CD4-positive, alpha-beta memory T cell (primary cell): Measurements from ENCODE around the gene DUOX1. TPM values are rescaled to one million over a fixed set of nuclear protein-coding genes. Genes with fewer than 3 reads are reported as not detected.
"Not testable (repeated sequence)": the region's sequence is repeated elsewhere in the genome, so short reads cannot be mapped to it uniquely, and the experiment has no call there.

Experiments
- CTCF ChIA-PET: fragments of 350-600 bp; sonication (Branson Sonifier 250); formaldehyde crosslinking; loops from one replicate; lab custom pipeline; 2021; ENCODE audit warnings: inconsistent platforms; ENCODE audit not compliant: partially characterized antibody; lab: Charles Lee
- POLR2A ChIA-PET: fragments of 350-600 bp; sonication (Branson Sonifier 250); formaldehyde crosslinking; loops from one replicate; lab custom pipeline; 2021; ENCODE audit not compliant: partially characterized antibody; lab: Charles Lee
- DNase-seq, 5 donors: peaks; one replicate each; pipeline versions ENCODE4 v3.0.0 to v3.0.0-alpha.2; 2020 to 2022; ENCODE audit warnings: mixed read lengths in 1 of 5
- H3K27ac ChIP-seq: one replicate; pipeline ENCODE4 v1.7.0; 2013; ENCODE audit warnings: low read depth, low read length
- H3K27me3 ChIP-seq: 2 replicates; pipeline ENCODE4 v1.7.0; 2013; ENCODE audit warnings: mild to moderate bottlenecking, low read length, moderate library complexity; ENCODE audit not compliant: insufficient read depth
- H3K36me3 ChIP-seq: 2 replicates; pipeline ENCODE4 v1.7.0; 2013; ENCODE audit warnings: mild to moderate bottlenecking, low read length, moderate library complexity; ENCODE audit not compliant: insufficient read depth
- H3K4me1 ChIP-seq: 2 replicates; pipeline ENCODE4 v1.7.0; 2013; ENCODE audit warnings: mild to moderate bottlenecking, low read length, moderate library complexity; ENCODE audit not compliant: insufficient read depth
- H3K4me3 ChIP-seq, 2 donors: one replicate each; pipeline ENCODE4 v1.7.0; 2013; ENCODE audit warnings: low read length in 2 of 2, mild to moderate bottlenecking in 1 of 2
- H3K9me3 ChIP-seq, 2 donors: one replicate each; pipeline ENCODE4 v1.7.0; 2013; ENCODE audit warnings: low read length in 2 of 2, control low read depth in 1 of 2; ENCODE audit not compliant: control insufficient read depth in 1 of 2
- H3K27ac Mint-ChIP-seq, 7 donors: one replicate each; pipeline ENCODE4 v1.8.0; 2020 to 2021; ENCODE audit warnings: mixed read lengths in 7 of 7, mild to moderate bottlenecking in 6 of 7, inconsistent platforms in 3 of 7, moderate library complexity in 3 of 7
- H3K27me3 Mint-ChIP-seq, 2 donors: one replicate each; pipeline ENCODE4 v1.8.0; 2020 to 2021; ENCODE audit warnings: mixed read lengths in 2 of 2
- H3K36me3 Mint-ChIP-seq, 2 donors: one replicate each; pipeline ENCODE4 v1.8.0; 2020 to 2021; ENCODE audit warnings: mixed read lengths in 2 of 2, inconsistent platforms in 1 of 2, mild to moderate bottlenecking in 1 of 2
- H3K4me1 Mint-ChIP-seq, 4 donors: one replicate each; pipeline ENCODE4 v1.8.0; 2020 to 2021; ENCODE audit warnings: mixed read lengths in 4 of 4, mild to moderate bottlenecking in 1 of 4
- H3K4me3 Mint-ChIP-seq, 8 donors: one replicate each; pipeline ENCODE4 v1.8.0; 2020 to 2021; ENCODE audit warnings: mixed read lengths in 8 of 8, mild to moderate bottlenecking in 7 of 8, moderate library complexity in 6 of 8, inconsistent platforms in 3 of 8
- H3K9me3 Mint-ChIP-seq, 8 donors: one replicate each; pipeline ENCODE4 v1.8.0; 2020 to 2021; ENCODE audit warnings: mixed read lengths in 8 of 8, mild to moderate bottlenecking in 5 of 8, inconsistent platforms in 3 of 8, moderate library complexity in 1 of 8
- intact Hi-C: fragments of 100-400 bp; cut with micrococcal nuclease; formaldehyde crosslinking; loops from one replicate; pipeline ENCODE4 v1.15.1; 2023
- polyA plus RNA-seq, 2 donors: library from polyadenylated mRNA; unstranded; fragments of 300-500 nt; fragmentation: Illumina TruSeq; gene quantifications; one replicate each; pipeline ENCODE4 v1.2.3, GENCODE V29; 2021
- total RNA-seq, 2 experiments: library from RNA; stranded (reverse); gene quantifications; one replicate each; pipeline ENCODE4 v1.2.3, GENCODE V29; 2021

The DUOX1 gene
- total and polyA plus RNA-seq, 4 experiments from 2014 or later: 0.06 to 2.9 (median 0.19) TPM

- Mint-ChIP-seq H3K4me1 (no peaks in the 10 kb centered on the region), H3K9me3 (no peaks in the 10 kb centered on the region), H3K27me3 (peaks cover 0 to 5% of the 10 kb centered on the region in 2 donors), H3K27ac (no peak overlapping the region), H3K4me3 (no peak overlapping the region), H3K36me3 (no peaks in the 10 kb centered on the region)
- Histone ChIP-seq H3K9me3 (no peaks in the 10 kb centered on the region), H3K4me1 (no peaks in the 10 kb centered on the region), H3K36me3 (no peaks in the 10 kb centered on the region), H3K27ac (no peak overlapping the region), H3K27me3 (no peaks in the 10 kb centered on the region), H3K4me3 (no peak overlapping the region)
- intact Hi-C loops: no loop called here
- ChIA-PET POLR2A (no interaction called here), CTCF (no interaction called here)
- DNase-seq: no peak
Observed at GRCh38 chr15:45097466-45097865, 32.3 kb upstream of the DUOX1 start.

- intact Hi-C loops: no loop called here
- Histone ChIP-seq H3K4me3 (no peak overlapping the region), H3K9me3 (no peaks in the 10 kb centered on the region), H3K4me1 (no peaks in the 10 kb centered on the region), H3K36me3 (no peaks in the 10 kb centered on the region), H3K27me3 (no peaks in the 10 kb centered on the region), H3K27ac (no peak overlapping the region)
- Mint-ChIP-seq H3K4me3 (no peak overlapping the region), H3K27ac (no peak overlapping the region), H3K9me3 (no peaks in the 10 kb centered on the region), H3K4me1 (no peaks in the 10 kb centered on the region), H3K36me3 (no peaks in the 10 kb centered on the region), H3K27me3 (peaks cover 5 to 10% of the 10 kb centered on the region in 2 donors)
- ChIA-PET POLR2A (interaction anchor here (0.7 kb wide), 1 partner anchor 192 kb away, joined by 3 read pairs; no protein-coding TSS in a partner anchor), CTCF (interaction anchor here (1.7 kb wide), 1 partner anchor 18 kb away, joined by 4 read pairs; no protein-coding TSS in a partner anchor)
- no peak for DNase-seq
Observed at GRCh38 chr15:45099549-45100165, 30.1 kb upstream of the DUOX1 start.

- no peaks in the 10 kb centered on the region for H3K9me3 Mint-ChIP-seq
- Histone ChIP-seq H3K4me3 (no peak overlapping the region), H3K9me3 (no peaks in the 10 kb centered on the region), H3K36me3 (no peaks in the 10 kb centered on the region), H3K27ac (no peak overlapping the region), H3K27me3 (no peaks in the 10 kb centered on the region), H3K4me1 (no peaks in the 10 kb centered on the region)
- CTCF ChIA-PET: interaction anchor here (1.7 kb wide), 1 partner anchor 17 kb away, joined by 4 read pairs; no protein-coding TSS in a partner anchor
- H3K4me3 Mint-ChIP-seq: no peak overlapping the region
- intact Hi-C loops: no loop called here
- no peak overlapping the region for H3K27ac Mint-ChIP-seq
- no peaks in the 10 kb centered on the region for H3K4me1 Mint-ChIP-seq
- H3K36me3 Mint-ChIP-seq: no peaks in the 10 kb centered on the region
- no peak for DNase-seq
- POLR2A ChIA-PET: no interaction called here
- peaks cover 5 to 12% of the 10 kb centered on the region in 2 donors for H3K27me3 Mint-ChIP-seq
Observed at GRCh38 chr15:45100884-45101625, 28.7 kb upstream of the DUOX1 start.

GRCh38 chr15:45101749-45102148 is 28.0 kb upstream of the DUOX1 start:
- Mint-ChIP-seq H3K36me3 (no peaks in the 10 kb centered on the region), H3K27ac (no peak overlapping the region), H3K4me3 (no peak overlapping the region), H3K9me3 (no peaks in the 10 kb centered on the region), H3K4me1 (no peaks in the 10 kb centered on the region), H3K27me3 (peaks cover 5 to 17% of the 10 kb centered on the region in 2 donors)
- POLR2A ChIA-PET: no interaction called here
- Histone ChIP-seq H3K4me1 (no peaks in the 10 kb centered on the region), H3K27ac (no peak overlapping the region), H3K27me3 (no peaks in the 10 kb centered on the region), H3K9me3 (no peaks in the 10 kb centered on the region), H3K36me3 (no peaks in the 10 kb centered on the region), H3K4me3 (no peak overlapping the region)
- CTCF ChIA-PET: interaction anchor here (2.2 kb wide), 1 partner anchor 16 kb away, joined by 6 read pairs; no protein-coding TSS in a partner anchor
- intact Hi-C loops: no loop called here
- no peak for DNase-seq

- Histone ChIP-seq H3K36me3 (no peaks in the 10 kb centered on the region), H3K4me1 (no peaks in the 10 kb centered on the region), H3K27ac (no peak overlapping the region), H3K9me3 (no peaks in the 10 kb centered on the region), H3K4me3 (no peak overlapping the region), H3K27me3 (no peaks in the 10 kb centered on the region)
- Mint-ChIP-seq H3K27ac (no peak overlapping the region), H3K36me3 (no peaks in the 10 kb centered on the region), H3K9me3 (no peaks in the 10 kb centered on the region), H3K4me1 (no peaks in the 10 kb centered on the region), H3K4me3 (no peak overlapping the region), H3K27me3 (peaks cover 5 to 17% of the 10 kb centered on the region in 2 donors)
- DNase-seq: no peak
- CTCF ChIA-PET: interaction anchor here (2.2 kb wide), 1 partner anchor 16 kb away, joined by 6 read pairs; no protein-coding TSS in a partner anchor
- intact Hi-C loops: no loop called here
- POLR2A ChIA-PET: no interaction called here
Observed at GRCh38 chr15:45102226-45102625, 27.6 kb upstream of the DUOX1 start.

- H3K27me3 Mint-ChIP-seq: peaks cover 10 to 23% of the 10 kb centered on the region in 2 donors
Observed at GRCh38 chr15:45104170-45104569, 25.6 kb upstream of the DUOX1 start.

GRCh38 chr15:45105586-45105985 is 24.2 kb upstream of the DUOX1 start:
- peaks cover 22 to 37% of the 10 kb centered on the region in 2 donors for H3K27me3 Mint-ChIP-seq
- ChIA-PET CTCF (interaction anchor here (2.5 kb wide), 1 partner anchor 13 kb away, joined by 12 read pairs; no protein-coding TSS in a partner anchor), POLR2A (no interaction called here)
- no peak overlapping the region for H3K4me3 Mint-ChIP-seq
- no peak overlapping the region for H3K27ac ChIP-seq
- peaks cover 10% of the 10 kb centered on the region for H3K27me3 ChIP-seq
- H3K27ac Mint-ChIP-seq: no peak overlapping the region
- H3K9me3 ChIP-seq: no peaks in the 10 kb centered on the region
- intact Hi-C loops: no loop called here
- H3K9me3 Mint-ChIP-seq: no peaks in the 10 kb centered on the region
- H3K36me3 ChIP-seq: no peaks in the 10 kb centered on the region
- no peaks in the 10 kb centered on the region for H3K4me1 ChIP-seq
- no peak overlapping the region for H3K4me3 ChIP-seq
- no peaks in the 10 kb centered on the region for H3K36me3 Mint-ChIP-seq
- H3K4me1 Mint-ChIP-seq: no peaks in the 10 kb centered on the region
- no peak for DNase-seq

More at GRCh38 chr15:45104170-45104569, 25.6 kb upstream of the DUOX1 start:
- H3K27ac ChIP-seq, H3K9me3 Mint-ChIP-seq, H3K9me3 ChIP-seq, H3K27ac Mint-ChIP-seq, H3K4me1 ChIP-seq, DNase-seq, intact Hi-C loops, H3K4me1 Mint-ChIP-seq, POLR2A ChIA-PET, H3K4me3 Mint-ChIP-seq, H3K27me3 ChIP-seq, H3K36me3 Mint-ChIP-seq, H3K36me3 ChIP-seq, H3K4me3 ChIP-seq: not testable (repeated sequence)
- CTCF ChIA-PET: interaction anchor here (2.5 kb wide), 1 partner anchor 14 kb away, joined by 12 read pairs; no protein-coding TSS in a partner anchor
